ENCODE results near the gene M6PR. TPM values are rescaled to one million over a fixed set of nuclear protein-coding genes. Genes with fewer than 3 reads are reported as not detected.

The M6PR gene
- total and polyA plus RNA-seq, 2 of the 8 experiments (the other 6 are each of a cell fraction or from before 2014, with no cell fraction given), result 106 to 122 TPM

DNA sequence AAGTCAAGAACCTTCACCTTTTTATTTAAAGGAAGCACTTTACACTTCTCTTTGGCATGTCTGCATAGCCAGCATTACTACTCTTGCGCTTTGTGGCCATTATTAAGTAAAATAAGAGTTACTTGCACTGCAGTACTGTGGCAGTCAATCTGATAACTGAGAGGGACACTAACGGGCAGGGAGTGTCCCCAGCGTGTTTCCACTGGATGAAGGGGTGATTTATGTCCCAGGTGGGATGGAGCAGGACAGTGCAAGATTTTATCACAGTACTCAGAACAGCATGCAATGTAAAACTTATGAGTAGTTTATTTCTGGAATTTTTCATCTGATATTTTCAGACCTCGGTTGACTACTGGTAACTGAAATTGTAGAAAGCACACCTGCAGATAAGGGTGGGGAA is 8.1 kb upstream of the M6PR start:
- WGBS, 2 experiments (ENCODE audit: extremely low coverage in 1 of 2, insufficient coverage in 1 of 2, insufficient read length in 1 of 2, insufficient replicate concordance in 2 of 2, low coverage in 1 of 2, low lambda C conversion rate in 2 of 2, missing lambda C conversion rate in 1 of 2), result 89% methylated on average over 4 of the region's 4 CpGs; no CpG with 5 or more reads in 1 of the 2 experiments
- Histone ChIP-seq H3K23ac (ENCODE audit: insufficient read length) (no peak overlapping the region), H2BK20ac (ENCODE audit: low read length) (no peak overlapping the region), H3K27ac (ENCODE audit: low read depth, low read length) (no peak overlapping the region), H2BK120ac (replicated peaks; ENCODE audit: low read depth, low read length) (no peak overlapping the region), H3K4me1 (replicated peaks in 1 of 4; ENCODE audit: control insufficient read depth in 3 of 4, insufficient read depth in 4 of 4, low read length in 3 of 4) (peaks cover 0 to 3% (median 0%) of the 10 kb centered on the region in 4 experiments; a peak in 1 of 7 replicates), H2AK5ac (ENCODE audit: low read depth, low read length) (no peak overlapping the region), H3K79me1 (ENCODE audit: low read depth, low read length) (no peaks in the 10 kb centered on the region), H3K79me2 (ENCODE audit: control insufficient read depth in 1 of 2, insufficient read depth in 2 of 2, low read length in 2 of 2) (no peaks in the 10 kb centered on the region), H3K4me3 (ENCODE audit: extremely low read depth in 1 of 4, insufficient read depth in 2 of 4, low read depth in 3 of 4, low read length in 4 of 4) (no peak overlapping the region), H4K20me1 (replicated peaks in 1 of 2; ENCODE audit: control insufficient read depth in 1 of 2, insufficient read depth in 2 of 2, low read length in 2 of 2) (no peaks in the 10 kb centered on the region), H4K8ac (ENCODE audit: extremely low read depth, insufficient read depth, low read length) (no peak overlapping the region), H2BK12ac (ENCODE audit: low read depth, low read length) (no peak overlapping the region), H2BK5ac (ENCODE audit: low read depth, low read length) (no peak overlapping the region), H3K14ac (ENCODE audit: insufficient read length) (no peak overlapping the region), H2BK15ac (ENCODE audit: low read length) (no peak overlapping the region), H3K36me3 (ENCODE audit: control insufficient read depth in 2 of 4, insufficient read depth in 4 of 4, low read length in 3 of 4) (peaks cover 0 to 4% (median 0%) of the 10 kb centered on the region in 4 experiments; a peak in 1 of 8 replicates), H3K23me2 (ENCODE audit: low read depth, low read length) (no peaks in the 10 kb centered on the region), H3K9me3 (ENCODE audit: insufficient read depth in 2 of 2, low read depth in 1 of 2, low read length in 1 of 2) (no peaks in the 10 kb centered on the region), H2AFZ (ENCODE audit: low read length) (no peak overlapping the region), H3K4ac (replicated peaks; ENCODE audit: insufficient read length, low read depth, low read length) (no peak overlapping the region), H4K91ac (replicated peaks; ENCODE audit: insufficient read length, low read length) (no peak overlapping the region), H3K4me2 (ENCODE audit: insufficient read depth in 1 of 2, low read depth in 2 of 2, low read length in 2 of 2) (no peak overlapping the region), H3K9ac (replicated peaks in 1 of 4; ENCODE audit: extremely low read depth in 1 of 4, low read depth in 3 of 4, low read length in 3 of 4) (no peak overlapping the region), H3K56ac (replicated peaks; ENCODE audit: insufficient read length, low read depth, low read length) (no peak overlapping the region), H3K18ac (ENCODE audit: extremely low read depth, low read length) (no peak overlapping the region), H3K27me3 (replicated peaks in 1 of 4; ENCODE audit: control insufficient read depth in 3 of 4, extremely low read depth in 1 of 4, insufficient read depth in 3 of 4, low read length in 3 of 4) (no peaks in the 10 kb centered on the region), H4K5ac (ENCODE audit: insufficient read length, low read depth, low read length) (no peak overlapping the region)
- TF ChIP-seq NRF1 (IDR thresholded peaks at IDR 0.05; ENCODE audit: low read depth, low read length) (no peak), POLR2AphosphoS5 (IDR thresholded peaks at IDR 0.05; ENCODE audit: low read depth, low read length) (no peak)
- ChIA-PET CTCF (ENCODE audit: partially characterized antibody) (no interaction called here), POLR2A (ENCODE audit: partially characterized antibody) (interaction anchor here (1.2 to 1.3 kb wide), 2 partner anchors 8 to 19 kb away, joined by 3 read pairs; partner anchors contain the start of gene M6PR)
- FAIRE-seq (no peak), DNase-seq (ENCODE audit: low read depth in 1 of 2, low spot score in 2 of 2) (no peak)

All from H1 (cell line).